Cerebellar cortex (tissue), 1 donor: Measurements from ENCODE around the gene GPR171.
"Not testable (repeated sequence)": the region's sequence is repeated elsewhere in the genome, so short reads cannot be mapped to it uniquely, and the experiment has no call there.

Experiments
- DNase-seq: peaks from one replicate; pipeline ENCODE4 v3.0.0-alpha.2; 2015; ENCODE audit warnings: low spot score

GPR171 gene

GRCh38 chr3:151175952-151176351 lies 27.1 kb downstream of the GPR171 start:
- DNase-seq: no peak

DNA sequence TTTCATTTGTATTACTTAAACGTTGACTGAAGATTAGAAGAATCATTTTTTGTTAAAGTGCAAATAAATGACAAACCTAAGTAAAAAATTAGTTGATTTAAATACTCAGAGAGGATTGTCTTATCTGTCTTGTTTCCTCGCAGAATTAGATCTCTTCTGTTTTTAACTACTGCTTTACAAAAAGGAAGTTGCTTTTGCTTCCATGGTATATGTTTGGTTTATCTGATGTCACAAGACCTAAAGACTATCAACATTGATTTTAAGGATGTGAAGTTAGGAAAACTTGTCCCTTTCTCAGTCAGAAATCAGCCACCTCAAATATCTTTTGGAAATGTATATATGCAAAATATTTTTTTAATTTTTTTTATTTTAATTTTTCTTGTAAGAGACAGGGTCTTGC lies 28.7 kb downstream of the GPR171 start:
- no peak for DNase-seq

DNA sequence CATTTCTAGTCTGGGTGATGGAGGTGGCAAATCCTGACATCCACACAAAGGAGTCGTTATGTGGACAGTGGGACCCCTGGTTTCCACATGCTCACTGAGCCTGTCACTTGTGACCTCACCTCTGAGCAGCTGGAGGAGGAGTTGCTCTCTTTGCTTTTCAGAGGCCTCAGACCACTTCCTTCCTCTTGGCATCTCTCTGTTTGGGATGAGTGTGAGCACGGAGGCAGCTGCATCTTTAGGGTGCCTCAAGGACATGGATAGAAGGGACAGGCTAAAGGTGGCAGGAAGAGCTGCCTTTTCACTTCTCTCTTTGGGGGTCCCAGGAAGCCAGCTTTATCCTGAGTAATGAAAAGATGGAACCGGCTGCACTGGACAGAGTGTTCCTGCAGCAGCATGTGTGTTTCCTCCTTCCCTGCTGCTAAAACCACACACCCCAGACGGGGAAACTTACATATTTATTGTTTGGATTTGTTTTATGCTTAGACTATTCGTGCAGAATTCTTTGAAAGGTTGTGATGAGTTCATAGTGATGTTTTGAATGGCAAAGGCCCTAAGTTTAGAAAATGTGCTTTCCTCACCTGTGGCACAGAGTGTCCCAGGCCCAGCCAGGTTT lies 31.8 kb downstream of the GPR171 start:
- no peak for DNase-seq

DNA sequence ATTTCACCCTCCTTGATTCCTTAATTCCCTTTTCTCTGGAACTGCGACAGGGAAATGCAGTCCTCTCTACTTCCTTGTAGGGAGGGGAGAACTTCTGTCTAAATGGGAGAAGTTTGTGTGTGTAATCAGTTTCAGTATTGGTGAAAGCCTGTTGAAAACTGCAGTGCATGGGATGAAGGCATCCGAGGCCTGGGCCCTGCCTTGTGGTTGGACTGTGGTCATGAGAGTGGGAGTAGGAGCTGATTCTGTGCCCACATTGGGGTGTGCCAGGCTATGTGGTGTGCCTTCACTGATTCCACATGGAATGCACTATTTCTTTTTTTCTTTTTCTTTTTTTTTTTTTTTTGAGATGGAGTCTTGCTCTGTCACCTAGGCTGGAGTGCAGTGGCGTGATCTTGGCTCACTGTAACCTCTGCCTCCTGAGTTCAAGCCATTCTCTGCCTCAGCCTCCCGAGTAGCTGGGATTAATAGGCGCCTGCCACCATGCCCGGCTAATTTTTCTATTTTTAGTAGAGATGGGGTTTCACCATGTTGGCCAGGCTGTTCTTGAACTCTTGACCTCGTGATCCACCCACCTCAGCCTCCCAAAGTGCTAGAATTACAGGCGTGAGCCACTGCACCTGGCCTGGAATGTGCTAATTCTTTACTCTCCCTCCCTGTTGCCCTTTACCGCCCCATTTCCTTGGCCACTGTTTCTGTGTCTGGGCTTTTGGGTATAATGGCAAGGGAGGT lies 32.9 kb downstream of the GPR171 start:
- DNase-seq: not testable (repeated sequence)

- DNase-seq: no peak
Observed at GRCh38 chr3:151169262-151169947, 33.6 kb downstream of the GPR171 start.

- peak; percentile 47 for DNase-seq
Observed at GRCh38 chr3:151168269-151169094, 34.5 kb downstream of the GPR171 start.

DNA sequence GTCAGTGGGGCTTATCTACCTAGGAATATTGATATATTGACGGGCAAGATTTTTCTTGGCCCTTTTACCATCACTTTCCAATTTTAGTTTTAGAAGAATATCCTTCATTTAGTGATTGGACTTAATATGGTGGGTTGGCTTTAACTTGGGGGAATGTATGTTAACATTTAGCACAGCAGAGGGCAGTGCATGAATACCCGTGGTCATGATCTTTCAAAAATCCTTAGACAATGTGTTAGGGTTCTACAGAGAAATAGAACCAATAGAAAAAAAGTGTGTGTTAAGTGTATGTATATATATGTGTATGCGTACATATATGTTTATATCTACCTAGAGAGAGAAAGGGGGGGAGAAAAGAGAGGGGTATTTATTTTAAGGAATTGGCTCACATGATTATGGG lies 36.9 kb downstream of the GPR171 start:
- DNase-seq: no peak

DNA sequence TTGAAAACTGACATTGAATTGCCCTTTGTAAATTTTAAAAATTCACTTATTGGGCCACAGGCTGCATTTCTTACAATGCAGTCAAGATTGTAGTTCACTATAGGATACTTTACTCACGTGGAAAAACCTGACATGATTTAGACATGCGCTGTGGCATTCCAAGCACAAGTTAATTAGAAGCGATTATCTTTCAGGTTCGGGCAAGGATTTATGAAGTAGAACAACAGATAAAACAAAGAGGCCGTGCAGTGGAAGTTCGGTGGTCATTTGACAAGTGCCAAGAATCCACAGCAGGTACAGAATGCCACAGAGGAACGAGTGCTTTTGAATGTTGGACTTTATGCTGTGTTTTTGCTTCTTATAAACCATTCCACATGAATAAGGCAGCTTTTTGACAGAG lies 37.8 kb downstream of the GPR171 start:
- no peak for DNase-seq

- DNase-seq: no peak
Observed at GRCh38 chr3:151159806-151160205, 43.2 kb downstream of the GPR171 start.

DNA sequence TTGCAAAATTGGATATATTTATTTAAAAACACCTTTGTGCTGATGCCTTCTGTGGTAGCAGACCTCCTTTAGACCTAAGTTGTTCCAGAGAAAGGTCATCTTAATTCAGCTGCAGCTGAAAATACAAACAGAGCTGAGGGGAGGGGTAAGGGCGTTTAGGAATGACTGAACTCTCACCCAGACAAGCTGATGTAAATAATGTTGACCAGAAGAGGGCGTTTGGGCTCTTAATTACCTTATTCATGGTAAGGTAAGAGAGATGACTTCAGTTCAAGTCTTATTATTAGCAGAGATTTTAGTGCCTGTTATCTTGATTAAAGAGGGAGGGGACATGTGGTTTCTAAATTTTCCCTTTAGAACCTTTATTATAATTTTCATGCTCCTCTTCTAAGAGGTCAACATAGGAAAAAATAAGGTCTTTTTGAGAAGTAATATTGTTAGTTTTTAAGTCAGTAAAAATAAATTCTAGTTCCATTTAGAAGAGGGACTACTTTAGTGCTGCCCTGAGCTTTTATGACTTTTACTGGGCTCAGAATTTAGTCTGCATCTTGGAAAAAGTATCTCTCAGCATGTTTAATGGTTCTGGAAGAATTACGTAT lies 46.3 kb downstream of the GPR171 start:
- peak; percentile 71 for DNase-seq

GRCh38 chr3:151155409-151156128 lies 47.4 kb downstream of the GPR171 start:
- DNase-seq: no peak

- DNase-seq: no peak
Observed at GRCh38 chr3:151154566-151154965, 48.5 kb downstream of the GPR171 start.

GRCh38 chr3:151152455-151153079 lies 50.4 kb downstream of the GPR171 start:
- DNase-seq: no peak
